ENCODE data around the gene TMEM184A. TPM values are rescaled to one million over a fixed set of nuclear protein-coding genes. Genes with fewer than 3 reads are reported as not detected.

Gene TMEM184A
- total RNA-seq, 4 donors from 2014 or later: 0.55 to 3.3 (median 1.3) TPM

DNA sequence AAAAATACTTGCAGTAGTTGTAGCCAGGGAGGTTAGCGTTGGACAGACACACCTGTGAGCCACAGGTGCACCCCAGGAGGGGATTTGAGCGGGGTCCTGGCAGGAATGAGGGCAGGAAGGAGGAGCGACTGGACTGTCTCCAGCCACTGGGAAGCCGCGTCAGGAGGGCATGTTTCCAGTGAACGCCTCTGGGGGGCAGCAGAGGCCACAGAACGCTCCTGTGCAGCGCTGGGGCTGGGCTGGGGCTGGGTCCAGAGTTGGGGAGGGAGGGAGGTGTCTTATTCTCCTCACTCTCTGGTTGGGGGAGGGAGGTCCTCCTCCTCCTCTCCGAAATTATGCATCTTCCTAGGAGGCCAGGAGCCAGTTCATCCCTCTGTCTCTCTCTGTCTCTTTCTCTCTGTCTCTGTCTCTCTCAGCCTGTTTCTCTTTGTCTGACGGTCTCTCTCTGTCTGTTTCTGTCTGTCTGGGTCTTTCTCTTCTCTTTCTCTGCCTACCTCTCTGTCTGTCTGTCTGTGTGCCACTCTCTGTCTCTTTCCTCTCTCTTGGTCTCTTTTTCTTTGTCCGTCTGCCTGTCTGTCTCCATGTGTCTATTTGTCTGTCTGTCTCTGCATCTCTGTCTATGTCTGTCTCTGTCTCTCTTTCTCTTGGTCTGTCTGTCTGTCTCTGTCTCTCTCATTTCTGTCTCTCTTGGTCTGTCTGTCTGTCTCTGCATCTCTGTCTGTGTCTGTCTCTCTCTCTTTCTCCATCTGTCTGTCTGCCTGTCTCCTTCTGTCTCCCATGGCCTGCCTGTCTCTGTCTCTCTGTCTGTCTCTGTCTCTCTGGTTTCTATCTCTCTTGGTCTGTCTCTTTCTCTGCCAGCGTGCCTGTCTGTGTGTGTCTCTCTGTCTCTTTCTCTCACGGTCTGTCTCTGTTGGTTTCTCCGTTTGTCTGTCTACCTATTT is 23.7 kb upstream of the TMEM184A start:
- intact Hi-C loops (cut with DNase I; ENCODE audit: low total_unique reads): loop anchor here (1.0 to 10.0 kb wide), 3 partner anchors 179 to 775 kb away; partner anchors contain the start of gene EIF3B
- Histone ChIP-seq H3K4me3 (no peak overlapping the region), H3K36me3 (peaks cover 0 to 4% of the 10 kb centered on the region in 2 donors), H3K9me3 (no peaks in the 10 kb centered on the region), H3K4me1 (no peaks in the 10 kb centered on the region), H3K27ac (no peak overlapping the region), H3K27me3 (no peaks in the 10 kb centered on the region)
- in situ Hi-C loops (cut with MboI; ENCODE audit: low sequenced_read_pairs in 4 of 4): loop anchor here in 3 of 4 donors (25.0 kb wide), 2 partner anchors 183 to 633 kb away; no protein-coding TSS in a partner anchor
- DNase-seq: peak; percentile 34 to 54
- TF ChIP-seq POLR2A (IDR thresholded peaks at IDR 0.05): no peak
- TF ChIP-seq, protein P1, sequence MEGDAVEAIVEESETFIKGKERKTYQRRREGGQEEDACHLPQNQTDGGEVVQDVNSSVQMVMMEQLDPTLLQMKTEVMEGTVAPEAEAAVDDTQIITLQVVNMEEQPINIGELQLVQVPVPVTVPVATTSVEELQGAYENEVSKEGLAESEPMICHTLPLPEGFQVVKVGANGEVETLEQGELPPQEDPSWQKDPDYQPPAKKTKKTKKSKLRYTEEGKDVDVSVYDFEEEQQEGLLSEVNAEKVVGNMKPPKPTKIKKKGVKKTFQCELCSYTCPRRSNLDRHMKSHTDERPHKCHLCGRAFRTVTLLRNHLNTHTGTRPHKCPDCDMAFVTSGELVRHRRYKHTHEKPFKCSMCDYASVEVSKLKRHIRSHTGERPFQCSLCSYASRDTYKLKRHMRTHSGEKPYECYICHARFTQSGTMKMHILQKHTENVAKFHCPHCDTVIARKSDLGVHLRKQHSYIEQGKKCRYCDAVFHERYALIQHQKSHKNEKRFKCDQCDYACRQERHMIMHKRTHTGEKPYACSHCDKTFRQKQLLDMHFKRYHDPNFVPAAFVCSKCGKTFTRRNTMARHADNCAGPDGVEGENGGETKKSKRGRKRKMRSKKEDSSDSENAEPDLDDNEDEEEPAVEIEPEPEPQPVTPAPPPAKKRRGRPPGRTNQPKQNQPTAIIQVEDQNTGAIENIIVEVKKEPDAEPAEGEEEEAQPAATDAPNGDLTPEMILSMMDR (IDR thresholded peaks at IDR 0.05 in 4 of 5, conservative IDR thresholded peaks at IDR 0.05 in 1 of 5): peak; percentile 72 to 93 (median 85)
- peak; percentile 79 to 93 for ATAC-seq

DNA sequence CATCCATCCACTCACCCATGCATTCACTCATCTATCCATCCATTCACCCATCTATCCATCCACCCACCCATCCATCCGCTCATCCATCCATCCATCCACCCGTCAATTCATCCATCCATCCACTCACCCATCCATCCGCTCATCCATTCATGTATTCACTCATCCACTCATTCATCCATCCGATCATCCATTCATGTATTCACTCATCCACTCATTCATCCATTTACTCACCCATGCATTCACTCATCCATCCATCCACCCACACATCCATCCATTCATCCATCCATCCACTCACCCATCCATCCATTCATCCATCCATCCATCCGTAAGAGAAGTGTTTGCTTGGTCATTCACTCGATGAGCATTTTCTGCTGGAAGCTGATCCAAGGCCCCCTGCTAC is 22.5 kb upstream of the TMEM184A start:
- in situ Hi-C loops (cut with MboI; ENCODE audit: low sequenced_read_pairs in 4 of 4) (loop anchor here in 3 of 4 donors (25.0 kb wide), 2 partner anchors 184 to 634 kb away; no protein-coding TSS in a partner anchor), intact Hi-C loops (cut with DNase I; ENCODE audit: low total_unique reads) (loop anchor here (10.0 kb wide), 2 partner anchors 616 to 776 kb away; partner anchors contain the start of gene EIF3B)
- TF ChIP-seq, protein P1 (IDR thresholded peaks at IDR 0.05 in 4 of 5, conservative IDR thresholded peaks at IDR 0.05 in 1 of 5): no peak
- TF ChIP-seq POLR2A (IDR thresholded peaks at IDR 0.05): no peak
- no peak for ATAC-seq
- no peaks in the 10 kb centered on the region for H3K27me3 ChIP-seq
- H3K4me3 ChIP-seq: no peak overlapping the region
- no peaks in the 10 kb centered on the region for H3K9me3 ChIP-seq
- H3K36me3 ChIP-seq: peaks cover 0 to 4% of the 10 kb centered on the region in 2 donors
- H3K27ac ChIP-seq: no peak overlapping the region
- no peaks in the 10 kb centered on the region for H3K4me1 ChIP-seq
- no peak for DNase-seq

DNA sequence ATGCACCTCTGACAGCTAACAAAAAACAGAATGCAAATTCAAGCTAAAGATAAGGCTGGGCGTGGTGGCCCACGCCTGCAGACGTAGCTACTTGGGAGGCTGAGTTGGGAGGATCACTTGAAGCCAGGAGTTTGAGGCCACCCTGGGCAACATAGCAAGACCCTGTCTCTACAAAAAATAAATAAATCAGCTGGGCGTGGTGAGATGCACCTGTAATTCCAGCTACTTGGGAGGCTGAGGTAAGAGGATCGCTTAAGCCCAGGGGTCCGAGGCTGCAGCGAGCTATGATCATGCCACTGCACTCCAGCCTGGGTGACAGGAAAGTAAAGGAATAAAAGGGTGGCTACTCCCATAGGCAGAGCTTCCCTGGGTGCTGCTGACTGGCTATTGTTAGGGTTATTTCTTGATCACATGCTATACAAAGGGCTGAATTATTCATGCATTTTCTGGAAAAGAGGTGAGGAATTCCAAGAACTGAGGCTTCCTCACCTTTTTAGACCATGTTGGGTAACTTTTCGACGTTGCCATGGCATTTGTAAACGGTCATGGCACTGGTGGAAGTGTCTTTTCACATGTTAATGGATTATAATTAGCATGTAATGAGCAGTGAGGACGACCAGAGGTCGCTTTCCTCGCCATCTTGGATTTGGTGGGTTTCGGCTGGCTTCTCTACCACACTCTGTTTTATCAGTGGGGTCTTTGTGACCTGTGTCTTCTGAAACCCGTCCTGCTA is 20.7 kb upstream of the TMEM184A start:
- Histone ChIP-seq H3K36me3 (peaks cover 0 to 4% of the 10 kb centered on the region in 2 donors), H3K4me3 (no peak overlapping the region), H3K27me3 (no peaks in the 10 kb centered on the region), H3K27ac (no peak overlapping the region), H3K9me3 (no peaks in the 10 kb centered on the region), H3K4me1 (peaks cover 0 to 2% of the 10 kb centered on the region in 2 donors)
- ATAC-seq (no peak), DNase-seq (no peak)
- in situ Hi-C loops (cut with MboI; ENCODE audit: low sequenced_read_pairs in 4 of 4) (loop anchor here in 3 of 4 donors (25.0 kb wide), 2 partner anchors 186 to 636 kb away; no protein-coding TSS in a partner anchor), intact Hi-C loops (cut with DNase I; ENCODE audit: low total_unique reads) (loop anchor here (10.0 kb wide), 2 partner anchors 618 to 778 kb away; partner anchors contain the start of gene EIF3B)
- TF ChIP-seq POLR2A (IDR thresholded peaks at IDR 0.05): no peak
- TF ChIP-seq, protein P1 (IDR thresholded peaks at IDR 0.05 in 4 of 5, conservative IDR thresholded peaks at IDR 0.05 in 1 of 5): no peak

DNA sequence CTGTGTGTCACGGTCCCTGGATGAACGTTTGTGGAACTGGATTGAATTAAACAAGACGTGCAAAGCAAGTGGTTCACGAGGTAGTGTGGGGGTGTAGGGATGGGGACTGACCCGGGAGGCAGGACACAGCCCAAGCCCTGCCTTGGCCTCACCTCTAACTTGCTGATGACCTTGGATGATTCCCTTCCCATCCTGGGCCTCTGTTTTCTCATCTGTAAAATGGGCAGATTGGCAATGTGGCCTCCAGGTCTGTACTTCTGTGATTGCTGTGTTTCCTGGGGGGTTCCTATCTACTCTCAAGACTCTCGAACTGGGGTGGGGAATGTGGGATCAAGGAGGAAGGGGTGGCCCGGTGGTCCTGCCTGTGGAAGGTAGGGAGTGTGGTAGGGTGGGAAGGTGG is 19.8 kb upstream of the TMEM184A start:
- ATAC-seq: no peak
- Histone ChIP-seq H3K9me3 (no peaks in the 10 kb centered on the region), H3K4me3 (no peak overlapping the region), H3K27me3 (no peaks in the 10 kb centered on the region), H3K4me1 (peaks cover 8 to 10% of the 10 kb centered on the region in 2 donors), H3K36me3 (peaks cover 0 to 4% of the 10 kb centered on the region in 2 donors), H3K27ac (no peak overlapping the region)
- in situ Hi-C loops (cut with MboI; ENCODE audit: low sequenced_read_pairs in 4 of 4): loop anchor here in 3 of 4 donors (25.0 kb wide), 2 partner anchors 186 to 636 kb away; no protein-coding TSS in a partner anchor
- TF ChIP-seq POLR2A (IDR thresholded peaks at IDR 0.05): no peak
- TF ChIP-seq, protein P1 (IDR thresholded peaks at IDR 0.05 in 4 of 5, conservative IDR thresholded peaks at IDR 0.05 in 1 of 5): no peak
- no peak for DNase-seq
- intact Hi-C loops (cut with DNase I; ENCODE audit: low total_unique reads): loop anchor here (10.0 kb wide), 2 partner anchors 619 to 779 kb away; partner anchors contain the start of gene EIF3B
